GM03348 (cell line): ENCODE data around the gene ABCA8.

Experiments
- DNase-seq: peaks from one replicate; pipeline ENCODE4 v3.0.0; 2012; ENCODE audit warnings: low spot score

Gene ABCA8

DNA sequence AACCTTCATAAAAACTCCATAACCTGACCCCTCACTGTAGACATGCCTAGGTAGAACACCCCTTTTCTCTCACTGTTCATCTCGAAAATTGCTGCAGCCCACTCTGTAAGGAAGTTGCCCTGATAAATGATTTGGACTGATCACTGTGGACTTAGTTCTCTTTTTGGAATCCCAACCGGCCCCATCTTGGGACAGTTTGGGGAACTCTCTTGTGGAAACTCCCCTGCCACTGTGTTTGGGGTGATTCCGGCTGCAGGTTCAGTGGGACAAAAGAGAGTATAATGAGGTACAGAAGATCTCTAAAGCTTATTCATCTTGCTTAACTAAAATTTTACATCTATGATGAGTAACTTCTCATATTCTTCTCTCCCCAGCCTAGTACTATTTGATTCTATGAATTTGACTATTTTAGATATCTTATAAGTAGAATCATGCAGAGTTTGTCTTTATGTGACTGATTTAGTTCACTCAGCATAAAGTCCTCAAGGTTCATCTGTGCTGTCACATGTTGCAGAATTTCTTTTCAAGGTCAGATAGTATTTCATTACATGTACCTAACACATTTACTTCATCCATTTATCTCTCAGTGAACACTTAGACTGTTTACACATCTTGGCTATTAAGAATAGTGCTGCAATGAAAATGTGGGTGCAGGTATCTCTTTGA, 84.9 kb downstream of the ABCA8 start:
- no peak for DNase-seq

GRCh38 chr17:68868708-68869107, 86.5 kb downstream of the ABCA8 start:
- no peak for DNase-seq

GRCh38 chr17:68867759-68868516, 87.3 kb downstream of the ABCA8 start:
- no peak for DNase-seq

DNA sequence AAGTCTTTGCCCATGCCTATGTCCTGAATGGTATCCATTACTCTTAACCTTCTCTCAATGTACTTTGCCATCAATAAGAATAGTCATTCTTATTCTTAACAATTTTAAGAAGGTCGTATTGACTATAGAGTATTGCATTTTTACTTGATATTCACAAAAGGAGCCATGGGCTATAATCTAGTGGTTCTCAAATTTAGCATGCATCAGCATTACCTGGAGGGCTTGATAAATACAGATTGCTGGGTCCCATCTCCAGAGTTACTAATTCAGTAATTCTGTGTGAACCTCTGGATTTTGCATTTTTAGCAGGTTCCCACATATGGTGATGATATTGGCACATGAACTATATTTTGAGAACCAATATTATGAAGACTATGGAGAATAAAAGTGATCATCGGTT, 89.6 kb downstream of the ABCA8 start:
- no peak for DNase-seq

DNA sequence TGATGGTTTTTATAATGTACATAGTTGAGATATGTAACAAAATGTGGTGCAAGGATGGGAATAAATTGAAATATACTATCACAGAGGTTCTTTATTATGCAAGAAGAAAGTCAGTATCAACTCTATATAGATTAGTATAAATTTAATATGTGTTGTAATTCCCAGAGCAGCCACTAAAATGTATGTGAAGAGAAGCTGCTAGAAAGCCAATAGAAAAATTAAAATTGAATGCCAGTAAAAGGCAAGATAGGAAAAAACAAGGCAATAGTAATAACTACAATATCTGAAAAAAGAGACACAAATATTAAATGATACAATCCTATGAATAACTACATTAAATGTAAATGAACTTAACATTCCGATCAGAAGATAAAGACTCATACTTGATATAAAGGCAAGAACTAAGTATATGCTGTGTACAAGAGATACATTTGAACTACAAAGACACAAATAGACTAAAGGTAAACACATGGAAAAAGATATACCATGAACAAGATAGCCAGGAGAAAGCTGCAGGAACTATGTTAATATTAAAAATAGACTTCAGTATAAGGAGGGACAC, 92.0 kb downstream of the ABCA8 start:
- no peak for DNase-seq

DNA sequence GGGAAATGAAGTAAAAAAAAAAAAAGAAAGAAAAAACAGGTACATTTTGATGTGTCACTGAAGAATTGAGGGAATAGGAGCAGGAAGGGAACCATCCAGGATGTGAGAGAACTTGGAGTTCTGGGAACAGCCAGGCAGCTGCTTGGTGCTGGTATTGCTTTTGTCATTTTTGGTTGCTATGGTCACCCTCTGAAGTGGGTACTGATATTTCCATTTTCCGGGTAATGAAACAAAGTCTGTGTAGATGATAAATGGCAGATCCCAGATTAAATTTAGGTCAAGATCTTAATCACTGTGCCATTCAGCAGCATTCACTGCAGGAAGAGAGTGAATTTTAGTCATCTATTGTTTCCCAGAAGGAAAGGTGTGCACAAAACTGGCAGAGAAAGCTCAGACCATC, 93.6 kb downstream of the ABCA8 start:
- no peak for DNase-seq

- DNase-seq: no peak
These were observed 94.3 kb downstream of the ABCA8 start for GRCh38 chr17:68860941-68861340.

- DNase-seq: no peak
These were observed 100.7 kb downstream of the ABCA8 start for GRCh38 chr17:68854452-68854851.

GRCh38 chr17:68853439-68853838, 101.8 kb downstream of the ABCA8 start:
- no peak for DNase-seq

DNA sequence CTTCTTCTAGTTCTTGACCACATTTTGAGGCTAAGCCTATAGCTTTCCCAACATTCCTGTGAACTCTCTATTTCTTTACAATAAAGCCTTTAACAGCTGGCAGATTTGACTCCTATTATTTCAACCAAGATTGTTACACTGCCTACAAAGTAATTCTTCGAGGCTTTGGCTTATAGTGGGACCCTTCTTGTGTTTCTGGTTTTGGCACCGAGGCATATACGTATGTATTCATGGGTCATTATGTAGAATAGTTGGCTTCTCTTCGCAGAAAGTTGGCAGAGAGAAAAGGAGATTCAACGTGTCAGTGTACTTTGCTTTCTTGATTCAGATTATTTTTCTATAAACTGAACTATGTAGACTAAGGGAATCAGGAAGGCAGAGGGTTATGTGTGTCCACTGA, 102.2 kb downstream of the ABCA8 start:
- DNase-seq: no peak

GRCh38 chr17:68851890-68852289, 103.3 kb downstream of the ABCA8 start:
- DNase-seq: no peak

- no peak for DNase-seq
These were observed 104.3 kb downstream of the ABCA8 start for GRCh38 chr17:68850749-68851510.

GRCh38 chr17:68849673-68850610, 105.2 kb downstream of the ABCA8 start:
- DNase-seq: peak; percentile 14

- DNase-seq: no peak
These were observed 107.5 kb downstream of the ABCA8 start for GRCh38 chr17:68847711-68848110.

DNA sequence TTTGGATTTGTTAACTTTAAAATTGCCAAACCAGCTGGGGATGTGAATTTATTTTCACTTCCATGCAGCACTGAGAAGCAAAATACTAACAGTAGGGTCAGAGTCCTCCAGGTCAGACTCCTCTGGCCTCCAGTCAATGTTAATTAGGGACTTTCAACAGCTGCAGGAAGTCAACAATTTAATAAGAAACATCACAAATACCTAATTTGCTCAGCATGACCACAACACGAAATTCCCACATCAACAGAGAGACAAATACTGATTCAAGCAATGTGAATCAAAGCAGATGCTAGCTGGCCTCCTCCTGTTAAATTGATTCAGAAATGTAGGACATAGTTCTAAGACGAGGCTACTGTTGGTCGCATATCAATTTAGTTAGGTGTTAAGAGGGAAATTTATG, 111.7 kb downstream of the ABCA8 start:
- no peak for DNase-seq

- no peak for DNase-seq
These were observed 115.1 kb downstream of the ABCA8 start for GRCh38 chr17:68840073-68840472.

- DNase-seq: peak; percentile 6
These were observed 120.1 kb downstream of the ABCA8 start for GRCh38 chr17:68835071-68835470.

DNA sequence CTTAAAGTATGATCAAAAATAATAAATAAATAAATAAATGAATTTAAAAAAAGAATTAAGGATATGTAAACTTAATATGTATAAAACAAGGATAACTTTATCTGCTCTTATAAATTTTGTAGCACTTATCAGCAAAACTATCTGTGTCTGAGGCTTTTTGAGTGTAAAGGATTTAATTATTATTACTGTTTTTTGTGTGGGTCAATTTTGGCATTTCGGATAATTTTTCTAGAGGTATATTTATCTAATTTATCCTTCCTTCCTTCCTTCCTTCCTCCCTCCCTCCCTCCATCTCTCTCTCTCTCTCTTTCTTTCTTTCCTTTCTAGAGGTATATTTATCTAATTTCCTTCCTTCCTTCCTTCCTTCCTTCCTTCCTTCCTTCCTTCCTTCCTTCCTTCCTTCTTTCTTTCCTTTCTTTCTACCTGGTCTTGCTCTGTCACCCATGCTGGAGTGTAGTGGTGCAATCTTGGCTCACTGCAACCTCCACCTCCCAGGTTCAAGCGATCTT, 120.8 kb downstream of the ABCA8 start:
- DNase-seq: no peak

GRCh38 chr17:68832109-68832802, 122.9 kb downstream of the ABCA8 start:
- DNase-seq: no peak

DNA sequence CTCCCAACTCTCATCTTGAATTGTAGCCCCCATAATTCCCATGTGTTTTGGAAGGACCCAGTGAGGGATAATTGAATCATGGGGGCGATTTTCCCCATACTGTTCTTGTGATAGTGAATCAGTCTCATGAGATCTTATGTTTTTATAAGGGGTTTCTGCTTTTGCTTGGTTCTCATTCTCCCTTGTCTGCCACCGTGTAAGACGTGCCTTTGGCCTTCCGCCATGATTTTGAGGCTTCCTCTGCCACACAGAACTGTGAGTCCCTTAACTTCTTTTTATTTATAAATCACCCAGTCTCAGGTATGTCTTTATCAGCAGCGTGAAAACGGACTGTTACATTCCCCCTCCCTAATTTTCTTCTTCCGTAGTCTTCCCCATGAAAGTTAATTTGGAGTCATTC, 124.0 kb downstream of the ABCA8 start:
- no peak for DNase-seq

DNA sequence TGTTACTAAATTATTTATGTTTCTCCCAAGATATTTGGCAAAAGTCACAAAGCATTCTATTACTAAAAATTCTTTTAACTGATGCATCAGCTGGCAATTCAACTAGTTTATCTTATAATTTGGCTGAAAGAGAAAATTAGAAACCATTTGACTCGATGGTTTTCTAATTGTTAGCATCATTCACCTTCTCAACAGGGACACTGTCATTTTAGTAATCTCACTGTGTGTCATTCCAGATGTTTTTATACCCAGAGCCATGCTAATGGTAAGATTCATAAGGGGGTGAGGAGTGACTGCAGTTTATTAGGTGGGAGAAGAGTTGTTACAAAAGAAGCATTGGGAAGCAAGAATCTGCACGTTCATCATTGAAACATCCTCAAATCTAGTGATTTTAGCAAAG, 124.9 kb downstream of the ABCA8 start:
- DNase-seq: no peak
